Measurements from ENCODE around the gene MLLT10. TPM values are rescaled to one million over a fixed set of nuclear protein-coding genes. Genes with fewer than 3 reads are reported as not detected.
A peak's percentile ranks its signal among the peaks of the same experiment; 100 is the strongest.

Gene MLLT10
- total and polyA plus RNA-seq, 9 of the 15 experiments (the other 6 are each of a cell fraction or from before 2014, with no cell fraction given): 18.8 to 81.4 (median 64.2) TPM

GRCh38 chr10:21526860-21527597, 7.0 kb upstream of the MLLT10 start:
- ChIA-PET CTCF (ENCODE audit: low intra/inter-chr PET ratio) (no interaction called here), POLR2A (interaction anchor here (0.6 to 3.1 kb wide), 8 partner anchors 11 to 1916 kb away, joined by 3 to 14 read pairs (median 5); no protein-coding TSS in a partner anchor)
- peak overlapping the region; percentile 92 for H3K27ac ChIP-seq (ENCODE audit: extremely low read depth, low read depth, low read length)
- no peaks in the 10 kb centered on the region for H3K9me3 ChIP-seq (replicated peaks; ENCODE audit: control insufficient read depth, insufficient read depth, low read depth, low read length)
- no peaks in the 10 kb centered on the region for H4K20me1 ChIP-seq (replicated peaks; ENCODE audit: control insufficient read depth, insufficient read depth, low read length)
- WGBS (ENCODE audit: insufficient coverage, low coverage, missing lambda C conversion rate): under 1% methylated on average over 38 of the region's 68 CpGs
- intact Hi-C loops (cut with micrococcal nuclease): loop anchor here (5.0 kb wide), 1 partner anchor 790 kb away; the partner anchor contains the start of gene COMMD3
- no TSS peak for BruUV-seq (replicated peaks)
- H3K4me1 ChIP-seq (replicated peaks in 1 of 2; ENCODE audit: control insufficient read depth in 2 of 2, insufficient read depth in 2 of 2, low read length in 2 of 2): peaks cover 15% of the 10 kb centered on the region in 2 experiments; a peak in 4 of 5 replicates
- H2AFZ ChIP-seq (ENCODE audit: low read depth, low read length): peak overlapping the region; percentile 61
- no peaks in the 10 kb centered on the region for H3K36me3 ChIP-seq (ENCODE audit: control insufficient read depth, insufficient read depth, low read length)
- ATAC-seq (peak; percentile 33), DNase-seq (ENCODE audit: extremely low read depth in 1 of 4, low spot score in 3 of 4) (peak; percentile 65 to 73 (median 68)), FAIRE-seq (no peak)
- H3K79me2 ChIP-seq (ENCODE audit: control insufficient read depth, insufficient read depth, low read length): peaks cover 40% of the 10 kb centered on the region; the same call in 2 of the 3 replicates
- peak overlapping the region; percentile 39 for H3K4me3 ChIP-seq
- peak overlapping the region; percentile 77 for H3K4me2 ChIP-seq (ENCODE audit: insufficient read depth, low read length)
- no peaks in the 10 kb centered on the region for H3K9me1 ChIP-seq (ENCODE audit: control insufficient read depth, insufficient read depth, low read length)
- peak overlapping the region; percentile 94 to 96 for H3K9ac ChIP-seq (ENCODE audit: insufficient read depth in 1 of 2, low read depth in 2 of 2, low read length in 2 of 2)
- H3K27me3 ChIP-seq (ENCODE audit: control insufficient read depth in 2 of 2, insufficient read depth in 2 of 2, low read length in 2 of 2): no peaks in the 10 kb centered on the region
- in situ Hi-C loops (cut with MboI): no loop called here
- TF ChIP-seq EHMT2 (IDR thresholded peaks at IDR 0.05) (no peak), BDP1 (IDR thresholded peaks at IDR 0.05; ENCODE audit: insufficient read depth, insufficient read length) (no peak), BRF1 (IDR thresholded peaks at IDR 0.05; ENCODE audit: borderline replicate concordance, extremely low read depth, insufficient read length) (no peak), NFATC3 (IDR thresholded peaks at IDR 0.05) (no peak), RAD21 (CRISPR knock-in tag; conservative IDR thresholded peaks at IDR 0.05 in 1 of 2, IDR thresholded peaks at IDR 0.05 in 1 of 2) (no peak), PPARD (CRISPR knock-in tag; IDR thresholded peaks at IDR 0.05) (no peak), HNRNPLL (IDR thresholded peaks at IDR 0.05; ENCODE audit: low read depth, low read length, poor library complexity, severe bottlenecking) (no peak), TAF1 (IDR thresholded peaks at IDR 0.05; ENCODE audit: control insufficient read depth, extremely low read depth, insufficient read depth, low read length, severe bottlenecking) (peak; percentile 66), SOX6 (IDR thresholded peaks at IDR 0.05) (no peak; the same call in 1 of the 2 replicates), UBTF (IDR thresholded peaks at IDR 0.05; ENCODE audit: borderline replicate concordance in 1 of 2, low read depth in 2 of 2, low read length in 2 of 2) (peak; percentile 98 to 99), CBX8 (IDR thresholded peaks at IDR 0.05; ENCODE audit: borderline replicate concordance, extremely low read depth, low read depth, low read length, poor library complexity, severe bottlenecking) (no peak), WHSC1 (IDR thresholded peaks at IDR 0.05; ENCODE audit: low read length) (no peak), U2AF2 (optimal IDR thresholded peaks at IDR 0.05; ENCODE audit: low read depth, low read length) (no peak), CCNT2 (IDR thresholded peaks at IDR 0.05; ENCODE audit: borderline replicate concordance, extremely low read depth, insufficient read length, low read depth, low read length) (peak; percentile 80), ZFPM2 (CRISPR knock-in tag; IDR thresholded peaks at IDR 0.05) (no peak), ZNF280A (IDR thresholded peaks at IDR 0.05; ENCODE audit: low read depth, partially characterized antibody) (no peak), RBM22 (IDR thresholded peaks at IDR 0.05; ENCODE audit: low read depth, low read length, poor library complexity, severe bottlenecking) (peak; percentile 84)
